ENCODE measurements around the gene MYD88.

MYD88 gene

GRCh38 chr3:38165722-38166387 lies 27.4 kb downstream of the MYD88 start:
- DNase-seq, result no peak

- no peak for DNase-seq
Measured at GRCh38 chr3:38167591-38167990, 29.1 kb downstream of the MYD88 start.

GRCh38 chr3:38168151-38169026 lies 29.9 kb downstream of the MYD88 start:
- DNase-seq, result peak; percentile 85

GRCh38 chr3:38169027-38169317 lies 30.5 kb downstream of the MYD88 start:
- DNase-seq, result no peak

- no peak for DNase-seq
Measured at GRCh38 chr3:38170722-38171121, 32.3 kb downstream of the MYD88 start.

GRCh38 chr3:38171622-38172021 lies 33.2 kb downstream of the MYD88 start:
- DNase-seq, result no peak

GRCh38 chr3:38173834-38174418 lies 35.5 kb downstream of the MYD88 start:
- DNase-seq, result no peak

- no peak for DNase-seq
Measured at GRCh38 chr3:38177181-38177580, 38.7 kb downstream of the MYD88 start.

- DNase-seq, result no peak
Measured at GRCh38 chr3:38186781-38187180, 48.3 kb downstream of the MYD88 start.

GRCh38 chr3:38190481-38190881 lies 52.0 kb downstream of the MYD88 start:
- DNase-seq, result no peak
